ENCODE measurements around the gene PLLP. TPM values are rescaled to one million over a fixed set of nuclear protein-coding genes. Genes with fewer than 3 reads are reported as not detected.

Gene PLLP
- total RNA-seq, 2 donors from 2014 or later, result 0.67 TPM; not detected in 1

GRCh38 chr16:57226701-57227621 is 57.5 kb downstream of the PLLP start:
- Mint-ChIP-seq H3K9me3 (no peaks in the 10 kb centered on the region), H3K36me3 (peaks cover 20% of the 10 kb centered on the region), H3K4me1 (ENCODE audit: low read depth in 2 of 2) (no peaks in the 10 kb centered on the region), H3K27me3 (no peaks in the 10 kb centered on the region), H3K4me3 (no peak overlapping the region), H3K27ac (peak overlapping the region in 1 of 2 donors; percentile 15)
- ATAC-seq (no peak), DNase-seq (ENCODE audit: low spot score) (no peak)

- Mint-ChIP-seq H3K4me1 (ENCODE audit: low read depth in 2 of 2) (no peaks in the 10 kb centered on the region), H3K9me3 (no peaks in the 10 kb centered on the region), H3K27me3 (no peaks in the 10 kb centered on the region), H3K4me3 (no peak overlapping the region), H3K36me3 (peaks cover 20% of the 10 kb centered on the region), H3K27ac (no peak overlapping the region)
- DNase-seq (ENCODE audit: low spot score), result no peak
- ATAC-seq, result no peak
Measured at GRCh38 chr16:57225978-57226377, 58.5 kb downstream of the PLLP start.

GRCh38 chr16:57224651-57225335 is 59.7 kb downstream of the PLLP start:
- H3K27ac Mint-ChIP-seq, result no peak overlapping the region
- no peaks in the 10 kb centered on the region for H3K27me3 Mint-ChIP-seq
- DNase-seq (ENCODE audit: low spot score), result no peak
- peaks cover 28% of the 10 kb centered on the region for H3K36me3 Mint-ChIP-seq
- ATAC-seq, result no peak
- H3K9me3 Mint-ChIP-seq, result no peaks in the 10 kb centered on the region
- no peaks in the 10 kb centered on the region for H3K4me1 Mint-ChIP-seq (ENCODE audit: low read depth in 2 of 2)
- no peak overlapping the region for H3K4me3 Mint-ChIP-seq

GRCh38 chr16:57223057-57223456 is 61.4 kb downstream of the PLLP start:
- Mint-ChIP-seq H3K4me1 (ENCODE audit: low read depth in 2 of 2) (peaks cover 0 to 2% of the 10 kb centered on the region in 2 donors), H3K4me3 (no peak overlapping the region), H3K36me3 (peaks cover 44% of the 10 kb centered on the region), H3K27me3 (no peaks in the 10 kb centered on the region), H3K27ac (no peak overlapping the region), H3K9me3 (peaks cover 3% of the 10 kb centered on the region)
- ATAC-seq (no peak), DNase-seq (ENCODE audit: low spot score) (no peak)

DNA sequence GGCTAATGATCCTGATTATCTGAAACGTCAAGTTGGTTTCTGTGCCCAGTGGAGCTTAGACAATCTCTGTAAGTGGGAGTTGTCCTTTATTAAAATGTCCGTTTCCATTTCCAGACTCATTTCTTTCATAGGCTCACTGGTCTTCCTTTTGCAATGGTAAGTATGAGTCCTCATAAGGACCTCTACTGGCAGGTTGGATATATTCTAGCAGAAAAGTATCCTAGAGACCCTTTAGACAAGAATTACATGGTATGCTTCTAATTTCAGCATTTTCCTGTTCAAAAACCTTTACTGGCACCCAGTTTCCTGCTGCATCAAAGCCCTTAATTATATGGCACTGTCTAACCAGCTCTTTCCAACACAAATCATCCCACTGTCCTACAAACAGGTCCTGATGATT is 67.5 kb downstream of the PLLP start:
- no peaks in the 10 kb centered on the region for H3K27me3 Mint-ChIP-seq
- H3K9me3 Mint-ChIP-seq, result peaks cover 12% of the 10 kb centered on the region
- H3K36me3 Mint-ChIP-seq, result peaks cover 67% of the 10 kb centered on the region
- H3K4me3 Mint-ChIP-seq, result no peak overlapping the region
- ATAC-seq (no peak), DNase-seq (ENCODE audit: low spot score) (no peak)
- H3K27ac Mint-ChIP-seq, result no peak overlapping the region
- peaks cover 0 to 4% of the 10 kb centered on the region in 2 donors for H3K4me1 Mint-ChIP-seq (ENCODE audit: low read depth in 2 of 2)

- ATAC-seq (no peak), DNase-seq (ENCODE audit: low spot score) (no peak)
- Mint-ChIP-seq H3K27me3 (no peaks in the 10 kb centered on the region), H3K4me3 (no peak overlapping the region), H3K9me3 (peaks cover 12% of the 10 kb centered on the region), H3K36me3 (peaks cover 42% of the 10 kb centered on the region), H3K4me1 (ENCODE audit: low read depth in 2 of 2) (peaks cover 0 to 4% of the 10 kb centered on the region in 2 donors), H3K27ac (peak overlapping the region in 1 of 2 donors; percentile 7)
Measured at GRCh38 chr16:57213462-57213861, 71.0 kb downstream of the PLLP start.

GRCh38 chr16:57209780-57210179 is 74.7 kb downstream of the PLLP start:
- peaks cover 16% of the 10 kb centered on the region for H3K36me3 Mint-ChIP-seq
- H3K27ac Mint-ChIP-seq, result no peak overlapping the region
- no peaks in the 10 kb centered on the region for H3K27me3 Mint-ChIP-seq
- no peaks in the 10 kb centered on the region for H3K9me3 Mint-ChIP-seq
- no peak overlapping the region for H3K4me3 Mint-ChIP-seq
- H3K4me1 Mint-ChIP-seq (ENCODE audit: low read depth in 2 of 2), result no peaks in the 10 kb centered on the region
- ATAC-seq, result no peak
- DNase-seq (ENCODE audit: low spot score), result no peak

DNA sequence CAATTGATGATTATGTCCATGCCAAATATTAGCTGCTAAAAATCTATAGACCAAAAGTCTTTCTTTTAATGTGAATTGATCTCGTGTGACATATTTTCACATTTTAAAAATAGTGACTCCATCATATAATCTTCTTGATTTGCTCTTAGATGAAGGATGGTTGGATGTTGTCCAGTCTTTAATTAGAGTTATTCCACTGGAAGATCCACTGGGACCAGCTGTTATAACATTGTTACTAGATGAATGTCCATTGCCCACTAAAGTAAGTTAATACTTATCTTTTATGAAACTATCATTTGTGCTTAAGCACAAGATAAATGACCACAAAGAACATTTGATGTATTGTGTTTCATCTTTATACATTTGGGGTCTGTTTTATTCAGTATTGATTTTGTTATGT is 75.5 kb downstream of the PLLP start:
- ATAC-seq, result no peak
- Mint-ChIP-seq H3K4me1 (ENCODE audit: low read depth in 2 of 2) (no peaks in the 10 kb centered on the region), H3K9me3 (no peaks in the 10 kb centered on the region), H3K4me3 (no peak overlapping the region), H3K36me3 (peaks cover 15% of the 10 kb centered on the region), H3K27me3 (no peaks in the 10 kb centered on the region), H3K27ac (no peak overlapping the region)
- DNase-seq (ENCODE audit: low spot score), result no peak

Other genes starting within 250 kb of the PLLP start
- gene CPNE2, start 192.1 kb downstream of the PLLP start, total RNA-seq, result under 1 TPM; 0.50 to 0.95 TPM
- 100 to 1,000 TPM; 117 to 121 TPM for gene PSME3IP1, start 98.6 kb downstream of the PLLP start, total RNA-seq
- 10 to 100 TPM; 36.4 to 43.6 TPM for gene RSPRY1, start 98.3 kb downstream of the PLLP start, total RNA-seq
- gene ARL2BP, start 39.4 kb downstream of the PLLP start, total RNA-seq, result 10 to 100 TPM; 28.3 to 32.3 TPM
- gene CCL22, start 74.1 kb upstream of the PLLP start, total RNA-seq, result 10 to 100 TPM in 1 of 2 donors, not detected in 1; 12.9 TPM
- gene CX3CL1, start 87.8 kb upstream of the PLLP start, total RNA-seq, result not detected
- gene CCL17, start 120.1 kb upstream of the PLLP start, total RNA-seq, result 1 to 10 TPM in 1 of 2 donors, not detected in 1; 5.6 TPM
- gene CIAPIN1, start 162.7 kb upstream of the PLLP start, total RNA-seq, result 10 to 100 TPM; 54.0 to 92.0 TPM
- gene COQ9, start 162.8 kb upstream of the PLLP start, total RNA-seq, result 10 to 100 TPM; 34.2 to 42.9 TPM
- 10 to 100 TPM; 63.8 to 85.4 TPM for gene POLR2C, start 178.0 kb upstream of the PLLP start, total RNA-seq
- 1 to 10 TPM; 4.2 to 6.5 TPM for gene DOK4, start 201.8 kb upstream of the PLLP start, total RNA-seq

Data from natural killer cell treated with Interleukin-12 subunit alpha and Interleukin-12 subunit beta and Interleukin-15 and Interleukin-18, amount 100 ng/mL, for 72 hours (primary cell).